Heart left ventricle (tissue), 13 donors: ENCODE results near the gene KCTD10.

Source experiments
- POLR2A ChIP-seq, 2 donors: fragments of 450-650 bp; IDR thresholded peaks; one replicate each; pipeline ENCODE4 v1.6.1; 2017; ENCODE audit warnings: antibody characterized with exemption in 2 of 2, mild to moderate bottlenecking in 2 of 2, moderate library complexity in 2 of 2
- TF ChIP-seq, protein P1 (sequence below), 12 donors: fragments of 200-600 bp; sonication (generic) in 4 of 12; IDR thresholded peaks; one replicate each; pipeline versions ENCODE4 v1.5.0 to v1.8.0; 2018 to 2022; ENCODE audit warnings: antibody characterized with exemption in 12 of 12, mild to moderate bottlenecking in 5 of 12
- donor health status: ischemic (EF 13 %, LVEDD 7.1; RV severe dilation, severe dysfunction).
- donor health status: DM: no; HTN: yes; CAD: no.
- donor health status: DM: no; HTN: no; CAD: no.
- donor health status: ischemic (EF 25% LVEDD 6.9; RV normal size, moderate dysfunction).
- donor health status: ischemic (EF 25% LVEDD 5.7; RV mildly dilated, moderate dysfunction).
- donor health status: ischemic (EF 35%, LVEDD 5.7; RV mildly dilated, moderate dysfunction).
- donor health status: nonischemic (EF 11% LVEDD 7.7; RV severe dilation, severe dysfunction).
- donor health status: DM: yes; HTN: yes; CAD: no.
- donor health status: PGD.
- donor health status: ischemic (EF 29% LVEDD 5.4; RV normal size, mild dysfunction).
- donor health status: nonischemic (EF 23%, LVEDD 6.1; RV moderate dilation, normal function).

DNA sequence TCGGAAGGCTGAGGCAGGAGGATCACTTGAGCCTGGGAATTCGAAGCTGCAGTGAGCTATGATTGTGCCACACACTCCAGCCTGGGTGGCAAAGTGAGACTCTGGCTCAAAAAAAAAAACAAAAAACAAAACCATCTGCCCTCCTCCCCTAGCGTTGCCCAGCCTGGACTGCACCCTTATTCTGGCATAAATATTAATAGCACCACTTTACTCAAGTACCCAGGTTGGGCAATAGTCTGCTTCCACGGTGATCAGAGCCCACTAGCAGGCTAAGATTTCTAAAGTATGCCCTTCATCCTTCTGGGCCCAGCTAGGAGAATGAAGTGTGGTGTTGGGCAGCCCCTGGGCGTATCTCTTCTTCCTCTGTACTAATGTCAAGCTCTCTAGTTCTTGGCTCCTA is 33.3 kb downstream of the KCTD10 start:
- TF ChIP-seq, protein P1, sequence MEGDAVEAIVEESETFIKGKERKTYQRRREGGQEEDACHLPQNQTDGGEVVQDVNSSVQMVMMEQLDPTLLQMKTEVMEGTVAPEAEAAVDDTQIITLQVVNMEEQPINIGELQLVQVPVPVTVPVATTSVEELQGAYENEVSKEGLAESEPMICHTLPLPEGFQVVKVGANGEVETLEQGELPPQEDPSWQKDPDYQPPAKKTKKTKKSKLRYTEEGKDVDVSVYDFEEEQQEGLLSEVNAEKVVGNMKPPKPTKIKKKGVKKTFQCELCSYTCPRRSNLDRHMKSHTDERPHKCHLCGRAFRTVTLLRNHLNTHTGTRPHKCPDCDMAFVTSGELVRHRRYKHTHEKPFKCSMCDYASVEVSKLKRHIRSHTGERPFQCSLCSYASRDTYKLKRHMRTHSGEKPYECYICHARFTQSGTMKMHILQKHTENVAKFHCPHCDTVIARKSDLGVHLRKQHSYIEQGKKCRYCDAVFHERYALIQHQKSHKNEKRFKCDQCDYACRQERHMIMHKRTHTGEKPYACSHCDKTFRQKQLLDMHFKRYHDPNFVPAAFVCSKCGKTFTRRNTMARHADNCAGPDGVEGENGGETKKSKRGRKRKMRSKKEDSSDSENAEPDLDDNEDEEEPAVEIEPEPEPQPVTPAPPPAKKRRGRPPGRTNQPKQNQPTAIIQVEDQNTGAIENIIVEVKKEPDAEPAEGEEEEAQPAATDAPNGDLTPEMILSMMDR (IDR thresholded peaks at IDR 0.05) = peak in 7 of 12 donors; percentile 8 to 42 (median 17)
- TF ChIP-seq POLR2A (IDR thresholded peaks at IDR 0.05) = no peak
